H1 (cell line): Measurements from ENCODE around the gene ZNF396.

Experiments
- GTF2F1 ChIP-seq: IDR thresholded peaks from 2 replicates; pipeline ENCODE4 v1.6.1; 2012; ENCODE audit warnings: low read depth, low read length, improper control_type of control experiment, borderline replicate concordance
- SP1 ChIP-seq: IDR thresholded peaks from 2 replicates; pipeline ENCODE4 v1.6.1; 2011; ENCODE audit warnings: low read depth, low read length

DNA sequence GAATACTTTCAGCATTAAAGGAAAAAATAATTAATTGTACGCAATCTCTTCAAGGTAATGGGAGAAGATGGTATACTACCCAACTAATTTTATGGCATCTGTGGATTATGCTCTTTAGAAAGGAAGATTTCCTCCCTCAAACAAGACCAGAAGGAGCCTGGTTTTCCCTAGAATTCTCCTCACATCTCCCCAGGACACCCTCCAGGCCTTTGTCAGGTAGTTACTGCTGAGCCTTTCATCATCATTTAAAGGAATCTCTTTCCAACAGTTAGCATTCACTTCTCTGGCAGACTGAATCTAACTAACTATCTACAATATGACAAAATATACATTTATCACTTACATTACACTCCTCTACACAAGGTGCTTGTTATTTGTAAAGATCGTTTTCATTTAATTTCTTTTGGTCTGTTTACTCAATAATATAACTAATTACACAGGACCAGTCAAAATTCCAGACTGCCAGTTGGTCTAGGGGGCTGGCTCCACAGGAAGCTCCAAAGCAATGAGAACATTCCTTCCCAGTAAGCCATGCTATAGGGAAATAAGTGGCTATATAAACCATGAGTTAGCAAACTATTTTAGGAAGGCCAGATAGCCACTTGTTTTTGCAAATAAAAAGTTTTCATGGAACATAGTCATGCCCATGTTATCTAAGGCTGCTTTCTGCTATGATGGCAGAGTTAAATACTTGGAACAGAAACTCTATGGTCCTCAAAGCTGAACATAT lies 52.0 kb downstream of the ZNF396 start:
- TF ChIP-seq SP1 (no peak), GTF2F1 (no peak)
